ENCODE data around the gene L3MBTL4.

DNA sequence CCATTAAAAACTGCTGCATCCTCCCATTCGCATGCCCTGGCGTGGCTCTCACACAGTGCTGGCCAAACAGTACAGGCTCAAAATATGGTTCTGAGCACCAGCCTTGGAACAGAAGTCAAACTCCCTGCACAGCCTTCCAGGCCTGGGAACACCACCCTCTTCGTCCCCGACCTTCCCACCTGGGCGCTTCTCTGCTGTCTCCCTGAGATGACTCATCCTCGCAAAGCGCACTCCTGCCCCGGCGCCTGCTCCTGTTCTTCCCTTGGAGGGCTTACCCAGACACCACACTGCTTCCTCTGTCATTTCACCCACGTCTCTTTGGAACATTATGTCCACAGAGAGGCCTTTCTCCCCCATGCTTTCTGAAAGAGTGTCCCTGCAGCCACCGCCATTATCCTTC lies 172.7 kb downstream of the L3MBTL4 start:
- TF ChIP-seq, protein P1, sequence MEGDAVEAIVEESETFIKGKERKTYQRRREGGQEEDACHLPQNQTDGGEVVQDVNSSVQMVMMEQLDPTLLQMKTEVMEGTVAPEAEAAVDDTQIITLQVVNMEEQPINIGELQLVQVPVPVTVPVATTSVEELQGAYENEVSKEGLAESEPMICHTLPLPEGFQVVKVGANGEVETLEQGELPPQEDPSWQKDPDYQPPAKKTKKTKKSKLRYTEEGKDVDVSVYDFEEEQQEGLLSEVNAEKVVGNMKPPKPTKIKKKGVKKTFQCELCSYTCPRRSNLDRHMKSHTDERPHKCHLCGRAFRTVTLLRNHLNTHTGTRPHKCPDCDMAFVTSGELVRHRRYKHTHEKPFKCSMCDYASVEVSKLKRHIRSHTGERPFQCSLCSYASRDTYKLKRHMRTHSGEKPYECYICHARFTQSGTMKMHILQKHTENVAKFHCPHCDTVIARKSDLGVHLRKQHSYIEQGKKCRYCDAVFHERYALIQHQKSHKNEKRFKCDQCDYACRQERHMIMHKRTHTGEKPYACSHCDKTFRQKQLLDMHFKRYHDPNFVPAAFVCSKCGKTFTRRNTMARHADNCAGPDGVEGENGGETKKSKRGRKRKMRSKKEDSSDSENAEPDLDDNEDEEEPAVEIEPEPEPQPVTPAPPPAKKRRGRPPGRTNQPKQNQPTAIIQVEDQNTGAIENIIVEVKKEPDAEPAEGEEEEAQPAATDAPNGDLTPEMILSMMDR (IDR thresholded peaks at IDR 0.05 in 8 of 11, conservative IDR thresholded peaks at IDR 0.05 in 3 of 11) = no peak
- no peak for TF ChIP-seq POLR2A (IDR thresholded peaks at IDR 0.05)
- no peak for TF ChIP-seq POLR2AphosphoS5 (IDR thresholded peaks at IDR 0.05)

Data from spleen (tissue), 7 donors.